GM19467 (cell line): ENCODE data around the gene BRME1.

Experiments used
- ATAC-seq: cut with Tn5 transposase; IDR thresholded peaks from one replicate; pipeline ENCODE4 v1.9.1; 2021; ENCODE audit warnings: mild to moderate bottlenecking, moderate library complexity; ENCODE audit not compliant: unreplicated experiment

The BRME1 gene

GRCh38 chr19:13847407-13848339 is 58.2 kb downstream of the BRME1 start:
- ATAC-seq = no peak

GRCh38 chr19:13846557-13847406 is 59.1 kb downstream of the BRME1 start:
- no peak for ATAC-seq

GRCh38 chr19:13844130-13844631 is 61.7 kb downstream of the BRME1 start:
- no peak for ATAC-seq

GRCh38 chr19:13843104-13843921 is 62.6 kb downstream of the BRME1 start:
- no peak for ATAC-seq

- no peak for ATAC-seq
Observed at GRCh38 chr19:13842291-13843103, 63.4 kb downstream of the BRME1 start.

- ATAC-seq = no peak
Observed at GRCh38 chr19:13841962-13842290, 64.0 kb downstream of the BRME1 start.

GRCh38 chr19:13841086-13841961 is 64.6 kb downstream of the BRME1 start:
- no peak for ATAC-seq

GRCh38 chr19:13840305-13841085 is 65.4 kb downstream of the BRME1 start:
- ATAC-seq = no peak

GRCh38 chr19:13839938-13840304 is 66.0 kb downstream of the BRME1 start:
- ATAC-seq = no peak

- ATAC-seq = peak; percentile 34
Observed at GRCh38 chr19:13839130-13839937, 66.6 kb downstream of the BRME1 start.

- ATAC-seq = no peak
Observed at GRCh38 chr19:13838435-13839129, 67.3 kb downstream of the BRME1 start.

GRCh38 chr19:13835791-13836723 is 69.9 kb downstream of the BRME1 start:
- no peak for ATAC-seq

GRCh38 chr19:13834244-13835069 is 71.5 kb downstream of the BRME1 start:
- no peak for ATAC-seq

- ATAC-seq = peak; percentile 79
Observed at GRCh38 chr19:13833330-13834243, 72.3 kb downstream of the BRME1 start.
